ENCODE data around the gene UBE2E3.

Gene UBE2E3

GRCh38 chr2:180944372-180944771 lies 36.0 kb upstream of the UBE2E3 start:
- Histone ChIP-seq H3K4me2 (ENCODE audit: low read length) (no peak overlapping the region), H3K36me3 (ENCODE audit: insufficient read depth, low read length) (no peaks in the 10 kb centered on the region), H3K27ac (ENCODE audit: low read depth, low read length, poor library complexity, severe bottlenecking) (no peak overlapping the region), H3K9me2 (ENCODE audit: low read depth, low read length) (no peaks in the 10 kb centered on the region), H2AFZ (ENCODE audit: low read length) (no peak overlapping the region), H3K79me2 (ENCODE audit: insufficient read depth, low read length) (no peaks in the 10 kb centered on the region), H3K27me3 (ENCODE audit: insufficient read depth, low read length) (no peaks in the 10 kb centered on the region), H3F3A (ENCODE audit: insufficient read depth, low read length) (no peaks in the 10 kb centered on the region), H4K20me1 (ENCODE audit: insufficient read depth, low read length) (no peaks in the 10 kb centered on the region), H3K9ac (ENCODE audit: low read length) (no peak overlapping the region), H3K4me3 (ENCODE audit: low read depth, low read length, poor library complexity, severe bottlenecking) (no peak overlapping the region), H3K9me3 (ENCODE audit: low read length) (no peaks in the 10 kb centered on the region), H3K4me1 (ENCODE audit: insufficient read depth, low read length, severe bottlenecking) (no peaks in the 10 kb centered on the region)
- TF ChIP-seq EZH2 (IDR thresholded peaks at IDR 0.05; ENCODE audit: borderline replicate concordance, low read length) = no peak
- no peak for TF ChIP-seq CTCF (IDR thresholded peaks at IDR 0.05; ENCODE audit: low read length)

GRCh38 chr2:180947208-180947689 lies 33.2 kb upstream of the UBE2E3 start:
- Histone ChIP-seq H4K20me1 (ENCODE audit: insufficient read depth, low read length) (no peaks in the 10 kb centered on the region), H3K79me2 (ENCODE audit: insufficient read depth, low read length) (no peaks in the 10 kb centered on the region), H3K27ac (ENCODE audit: low read depth, low read length, poor library complexity, severe bottlenecking) (no peak overlapping the region), H3K9ac (ENCODE audit: low read length) (no peak overlapping the region), H3F3A (ENCODE audit: insufficient read depth, low read length) (no peaks in the 10 kb centered on the region), H3K4me1 (ENCODE audit: insufficient read depth, low read length, severe bottlenecking) (no peaks in the 10 kb centered on the region), H2AFZ (ENCODE audit: low read length) (no peak overlapping the region), H3K9me2 (ENCODE audit: low read depth, low read length) (no peaks in the 10 kb centered on the region), H3K4me2 (ENCODE audit: low read length) (no peak overlapping the region), H3K4me3 (ENCODE audit: low read depth, low read length, poor library complexity, severe bottlenecking) (no peak overlapping the region), H3K27me3 (ENCODE audit: insufficient read depth, low read length) (no peaks in the 10 kb centered on the region), H3K36me3 (ENCODE audit: insufficient read depth, low read length) (no peaks in the 10 kb centered on the region), H3K9me3 (ENCODE audit: low read length) (no peaks in the 10 kb centered on the region)
- TF ChIP-seq EZH2 (IDR thresholded peaks at IDR 0.05; ENCODE audit: borderline replicate concordance, low read length) (no peak), CTCF (IDR thresholded peaks at IDR 0.05; ENCODE audit: low read length) (no peak)

- H3K36me3 ChIP-seq (ENCODE audit: insufficient read depth, low read length) = no peaks in the 10 kb centered on the region
- H3K27ac ChIP-seq (ENCODE audit: low read depth, low read length, poor library complexity, severe bottlenecking) = no peak overlapping the region
- no peak overlapping the region for H3K4me2 ChIP-seq (ENCODE audit: low read length)
- TF ChIP-seq CTCF (IDR thresholded peaks at IDR 0.05; ENCODE audit: low read length) (no peak), EZH2 (IDR thresholded peaks at IDR 0.05; ENCODE audit: borderline replicate concordance, low read length) (no peak)
- no peak overlapping the region for H2AFZ ChIP-seq (ENCODE audit: low read length)
- no peaks in the 10 kb centered on the region for H4K20me1 ChIP-seq (ENCODE audit: insufficient read depth, low read length)
- H3K79me2 ChIP-seq (ENCODE audit: insufficient read depth, low read length) = no peaks in the 10 kb centered on the region
- H3K27me3 ChIP-seq (ENCODE audit: insufficient read depth, low read length) = no peaks in the 10 kb centered on the region
- no peaks in the 10 kb centered on the region for H3F3A ChIP-seq (ENCODE audit: insufficient read depth, low read length)
- H3K4me1 ChIP-seq (ENCODE audit: insufficient read depth, low read length, severe bottlenecking) = no peaks in the 10 kb centered on the region
- H3K4me3 ChIP-seq (ENCODE audit: low read depth, low read length, poor library complexity, severe bottlenecking) = no peak overlapping the region
- H3K9ac ChIP-seq (ENCODE audit: low read length) = no peak overlapping the region
- no peaks in the 10 kb centered on the region for H3K9me3 ChIP-seq (ENCODE audit: low read length)
- no peaks in the 10 kb centered on the region for H3K9me2 ChIP-seq (ENCODE audit: low read depth, low read length)
Measured at GRCh38 chr2:180949896-180950295, 30.5 kb upstream of the UBE2E3 start.
